GM18505 (cell line): Measurements from ENCODE around the gene C1orf198.

ENCODE experiments used
- ATAC-seq: cut with Tn5 transposase; IDR thresholded peaks from one replicate; pipeline ENCODE4 v1.9.1; 2021; ENCODE audit not compliant: unreplicated experiment
- POLR2A ChIP-seq: IDR thresholded peaks from 4 replicates; pipeline ENCODE4 v1.6.1; 2011; ENCODE audit warnings: borderline replicate concordance; ENCODE audit not compliant: insufficient read depth, insufficient read length; ENCODE audit errors: extremely low read depth

The C1orf198 gene

GRCh38 chr1:230816018-230816417 is 52.3 kb downstream of the C1orf198 start:
- ATAC-seq = no peak
- TF ChIP-seq POLR2A = no peak

GRCh38 chr1:230814949-230815692 is 53.2 kb downstream of the C1orf198 start:
- TF ChIP-seq POLR2A = no peak
- no peak for ATAC-seq

DNA sequence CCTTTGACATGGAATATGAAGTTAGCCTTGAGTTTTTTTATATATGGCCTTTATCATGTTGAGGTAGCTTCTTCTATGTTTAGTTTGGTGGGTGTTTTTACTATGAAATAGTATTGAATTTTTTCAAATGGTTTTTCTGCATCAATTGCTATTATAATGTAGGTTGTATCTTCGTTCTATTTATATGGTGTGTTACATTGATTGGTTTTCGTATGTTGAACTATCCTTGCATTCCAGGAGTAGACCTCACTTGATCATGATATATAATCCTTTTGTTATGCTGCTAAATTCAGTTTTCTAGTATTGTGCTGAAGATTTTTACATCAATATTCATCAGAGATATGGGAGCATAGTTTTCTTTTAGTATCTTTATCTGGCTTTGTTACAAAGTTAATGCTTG is 55.8 kb downstream of the C1orf198 start:
- TF ChIP-seq POLR2A = no peak
- ATAC-seq = no peak

GRCh38 chr1:230809256-230809990 is 58.9 kb downstream of the C1orf198 start:
- no peak for ATAC-seq
- TF ChIP-seq POLR2A = no peak

GRCh38 chr1:230808281-230808872 is 59.9 kb downstream of the C1orf198 start:
- ATAC-seq = no peak
- no peak for TF ChIP-seq POLR2A

DNA sequence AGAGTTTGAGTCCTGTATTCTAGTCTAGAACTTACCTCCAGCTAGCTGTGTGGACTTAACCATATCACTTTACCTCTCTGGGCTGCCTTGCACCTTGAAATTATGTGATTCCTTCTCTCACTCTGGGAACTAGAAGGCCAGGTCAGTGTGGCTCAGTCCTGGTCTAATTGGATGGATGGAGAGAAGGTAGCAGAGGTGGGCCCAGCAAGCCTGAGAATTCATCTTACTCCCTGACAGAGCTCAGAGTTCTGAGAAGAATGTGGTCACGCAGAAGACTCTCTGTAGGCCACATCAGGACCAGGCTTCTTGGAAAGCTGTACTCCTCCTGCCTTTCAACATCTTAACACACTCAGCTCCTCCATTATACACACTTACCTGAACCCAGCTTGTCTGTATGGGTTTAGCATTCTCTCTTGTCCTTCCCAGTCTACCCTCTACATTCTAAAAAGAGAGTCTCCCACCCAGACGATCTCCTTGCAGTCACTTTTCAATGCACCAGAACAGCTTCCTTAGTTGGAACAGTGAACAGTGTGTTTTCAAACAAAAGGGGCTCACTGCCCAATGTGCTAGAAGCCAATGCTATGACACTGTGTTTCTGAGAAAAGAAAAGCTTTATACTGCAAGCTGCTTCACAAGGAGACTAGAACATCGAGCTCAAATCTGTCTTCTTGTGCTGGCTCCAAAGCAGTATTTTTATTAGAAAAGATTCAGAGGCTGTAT is 60.6 kb downstream of the C1orf198 start:
- TF ChIP-seq POLR2A = no peak
- ATAC-seq = no peak

- no peak for ATAC-seq
- TF ChIP-seq POLR2A = no peak
Measured at GRCh38 chr1:230807029-230807428, 61.3 kb downstream of the C1orf198 start.

DNA sequence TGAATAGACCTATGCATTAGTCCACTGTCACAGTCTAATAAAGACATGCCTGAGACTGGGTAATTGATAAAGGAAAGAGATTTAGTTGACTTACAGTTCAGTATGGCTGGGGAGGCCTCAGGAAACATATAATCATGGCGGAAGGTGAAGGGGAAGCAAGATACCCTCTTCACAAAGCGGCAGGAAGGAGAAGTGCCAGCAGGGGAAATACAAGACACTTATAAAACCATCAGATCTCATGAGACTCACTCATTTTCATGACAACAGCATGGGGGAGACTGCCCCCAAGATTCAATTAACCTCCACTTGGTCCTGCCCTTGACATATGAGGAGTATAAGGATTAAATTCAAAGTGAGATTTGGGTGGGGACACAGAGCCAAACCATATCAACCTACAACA is 61.8 kb downstream of the C1orf198 start:
- ATAC-seq = no peak
- TF ChIP-seq POLR2A = no peak

GRCh38 chr1:230804396-230804795 is 63.9 kb downstream of the C1orf198 start:
- ATAC-seq = no peak
- TF ChIP-seq POLR2A = no peak

GRCh38 chr1:230800891-230801840 is 67.2 kb downstream of the C1orf198 start:
- no peak for TF ChIP-seq POLR2A
- no peak for ATAC-seq

DNA sequence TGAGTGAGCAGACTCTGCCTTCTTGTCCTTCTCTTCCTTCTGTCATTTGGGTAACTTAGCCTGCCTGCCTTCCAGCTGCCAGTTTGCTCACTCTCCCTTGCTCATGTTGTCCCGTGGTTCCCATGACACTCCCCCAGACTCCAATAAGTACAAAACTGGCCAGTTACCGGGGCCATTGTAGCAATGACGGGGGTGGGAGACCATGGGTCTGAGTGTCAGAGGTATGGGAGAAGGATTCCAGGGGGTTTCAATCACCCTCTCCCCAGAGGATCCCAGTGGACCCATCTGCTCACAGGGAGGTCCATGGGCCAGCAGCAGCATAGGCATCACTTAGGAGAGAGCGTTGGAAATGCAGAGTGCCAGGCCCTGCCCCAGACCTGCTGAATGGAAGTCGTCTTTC is 69.8 kb downstream of the C1orf198 start:
- ATAC-seq = no peak
- no peak for TF ChIP-seq POLR2A

DNA sequence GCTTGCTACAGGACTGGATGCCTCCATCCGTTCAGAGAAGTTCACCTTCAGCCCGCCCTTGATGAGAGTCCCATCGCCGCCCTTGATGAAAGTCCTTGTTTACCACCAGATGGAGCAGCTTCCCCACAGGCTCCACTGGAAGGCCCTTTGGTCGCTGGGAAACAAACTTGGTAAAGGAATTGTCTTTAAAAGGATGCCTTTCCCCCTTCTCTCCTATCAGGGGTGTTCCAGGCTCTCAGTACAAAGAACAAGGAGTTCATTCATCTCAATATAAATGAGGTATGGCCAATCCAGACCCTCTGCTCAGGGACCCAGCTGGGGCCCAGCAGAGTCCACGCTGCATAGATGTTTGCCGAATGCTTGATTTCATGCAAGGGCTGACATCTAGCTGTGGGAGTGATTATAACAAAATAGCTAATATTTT is 70.4 kb downstream of the C1orf198 start:
- ATAC-seq = no peak
- TF ChIP-seq POLR2A = no peak
